NCI-H526 treated with DMSO at 0.1 percent for 48 hours (cell line): ENCODE measurements around the gene PTCHD1.

ENCODE experiments used
- DNase-seq: peaks from one replicate; lab custom pipeline; 2025; lab: John Stamatoyannopoulos, UW

PTCHD1 gene

GRCh38 chrX:23398570-23398969 lies 63.9 kb downstream of the PTCHD1 start:
- DNase-seq, result no peak

GRCh38 chrX:23403849-23404248 lies 69.2 kb downstream of the PTCHD1 start:
- peak; percentile 6 for DNase-seq

DNA sequence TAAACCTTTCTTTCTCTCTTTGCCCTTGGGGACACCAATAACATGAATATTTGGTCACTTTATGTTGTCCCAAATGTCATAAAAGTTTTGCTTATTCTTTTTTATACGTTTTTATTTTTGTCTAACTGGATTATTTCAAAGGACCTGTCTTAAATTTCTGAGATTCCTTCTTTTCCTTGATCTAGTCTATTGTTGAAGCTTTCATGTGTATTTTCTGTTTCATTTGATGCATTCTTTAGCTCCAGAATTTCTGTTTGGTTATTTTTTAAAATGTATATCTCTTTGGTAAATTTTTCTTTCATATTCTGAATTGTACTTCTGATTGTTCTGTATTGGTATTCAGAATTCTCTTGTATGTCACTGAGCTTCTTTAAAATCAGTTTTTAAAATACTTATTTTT lies 88.3 kb downstream of the PTCHD1 start:
- no peak for DNase-seq

DNA sequence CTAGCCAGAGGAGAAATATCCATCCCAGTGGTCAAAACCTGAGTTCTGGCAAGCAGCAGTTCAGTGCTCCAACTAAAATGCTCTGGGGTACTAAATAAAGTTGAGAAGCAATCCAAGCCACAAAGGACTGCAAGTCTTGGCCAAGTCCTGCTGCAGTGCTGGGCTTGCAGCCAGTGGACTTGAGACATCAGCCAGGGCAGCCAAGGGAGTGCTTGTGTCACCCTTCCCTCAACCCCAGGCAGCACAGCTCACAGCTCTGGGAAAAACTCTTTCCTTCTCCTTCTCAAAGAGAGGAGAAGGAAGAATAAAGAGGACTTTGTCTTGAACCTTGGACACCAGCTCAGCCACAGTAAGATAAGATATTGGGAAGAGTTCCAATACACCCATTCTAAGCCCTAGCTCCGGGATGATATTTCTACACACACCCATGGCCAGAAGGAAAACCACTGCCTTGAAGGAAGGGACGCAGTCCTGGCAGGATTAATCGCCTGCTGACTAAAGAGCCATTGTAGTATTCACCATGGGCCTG lies 99.8 kb downstream of the PTCHD1 start:
- no peak for DNase-seq

GRCh38 chrX:23435108-23435507 lies 100.5 kb downstream of the PTCHD1 start:
- no peak for DNase-seq

DNA sequence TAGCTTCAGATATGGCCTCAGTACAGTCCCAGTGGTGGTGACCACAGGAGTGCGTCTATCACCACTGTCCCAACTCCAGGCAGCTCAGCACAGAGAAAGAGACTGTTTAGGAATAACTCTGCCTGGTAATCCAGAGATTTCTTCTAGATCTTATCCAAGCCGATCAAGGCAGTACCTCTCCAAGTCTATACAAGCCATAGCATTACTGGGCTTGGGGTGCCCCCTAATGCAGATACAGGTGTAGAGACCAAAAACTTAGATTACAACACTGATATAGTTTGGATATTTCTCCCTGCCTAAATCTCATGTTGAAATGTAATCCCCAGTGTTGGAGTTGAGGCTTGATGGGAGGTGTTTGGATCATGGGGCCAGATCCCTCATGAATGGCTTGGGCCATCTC lies 100.9 kb downstream of the PTCHD1 start:
- no peak for DNase-seq

DNA sequence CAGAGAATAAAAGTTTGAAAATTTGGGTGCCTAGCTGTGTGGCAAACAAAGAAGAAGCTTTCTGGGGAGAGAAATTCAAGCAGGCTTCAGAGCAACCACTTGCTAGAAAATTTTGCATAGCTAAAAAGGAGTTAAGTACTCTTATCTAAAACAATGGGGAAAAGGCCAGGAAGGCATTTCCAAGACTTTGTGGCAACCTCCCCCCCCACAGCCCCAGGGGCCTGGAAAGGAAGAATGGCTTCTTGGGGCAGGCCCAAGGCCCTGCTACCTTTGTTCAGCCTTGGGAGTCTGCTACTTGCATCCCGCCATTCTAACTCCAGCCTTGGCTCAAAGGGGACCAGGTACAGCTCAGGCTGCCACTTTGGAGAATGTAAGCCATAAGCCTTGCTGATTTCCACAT lies 102.2 kb downstream of the PTCHD1 start:
- DNase-seq, result no peak

DNA sequence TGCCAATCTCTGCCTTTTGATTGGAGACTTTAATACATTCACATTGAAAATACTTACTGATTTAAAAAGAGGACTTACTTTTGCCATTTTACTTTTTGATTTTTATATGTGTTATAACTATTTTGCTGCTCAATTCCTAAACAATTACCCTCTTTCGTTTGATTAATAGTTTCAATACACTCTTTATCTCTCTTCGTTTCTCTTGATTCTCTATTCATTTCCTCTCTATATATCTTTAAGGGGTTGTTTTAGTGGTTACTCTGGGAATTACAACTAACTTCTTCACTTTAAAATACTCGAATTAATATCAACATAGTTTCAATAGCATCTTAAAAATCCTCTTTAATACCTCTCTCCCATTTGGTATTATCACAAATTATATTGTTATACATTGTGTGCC lies 116.6 kb downstream of the PTCHD1 start:
- no peak for DNase-seq
